Type B pancreatic cell (in vitro differentiated cells): ENCODE data around the gene BTBD9. TPM values are rescaled to one million over a fixed set of nuclear protein-coding genes. Genes with fewer than 3 reads are reported as not detected.

Source experiments
- DNase-seq: peaks from one replicate; pipeline ENCODE4 v3.0.0; 2021; ENCODE audit warnings: mixed read lengths; ENCODE audit not compliant: unreplicated experiment; ENCODE audit errors: extremely low spot score
- H3K27ac Mint-ChIP-seq: 2 replicates; pipeline ENCODE4 v1.8.0; 2021; ENCODE audit warnings: mild to moderate bottlenecking, mixed read lengths
- H3K27me3 Mint-ChIP-seq: 2 replicates; pipeline ENCODE4 v1.8.0; 2021; ENCODE audit warnings: mixed read lengths
- H3K36me3 Mint-ChIP-seq: 2 replicates; pipeline ENCODE4 v1.8.0; 2021; ENCODE audit warnings: mixed read lengths
- H3K4me1 Mint-ChIP-seq: one replicate; pipeline ENCODE4 v1.8.0; 2021; ENCODE audit warnings: mixed read lengths; ENCODE audit not compliant: unreplicated experiment
- H3K4me3 Mint-ChIP-seq: 2 replicates; pipeline ENCODE4 v1.8.0; 2021; ENCODE audit warnings: mild to moderate bottlenecking, mixed read lengths
- H3K9me3 Mint-ChIP-seq: 2 replicates; pipeline ENCODE4 v1.8.0; 2021; ENCODE audit warnings: mixed read lengths
- total RNA-seq: library from RNA; stranded (reverse); gene quantifications from 2 replicates; pipeline ENCODE4 v1.2.1, GENCODE V29; 2021; ENCODE audit warnings: low replicate concordance
- TF ChIP-seq, protein P1 (sequence below): fragments of 200-600 bp; sonication (generic); conservative IDR thresholded peaks from 2 replicates; pipeline ENCODE4 v1.5.0; 2021; ENCODE audit warnings: antibody characterized with exemption, mild to moderate bottlenecking

BTBD9 gene
- total RNA-seq, 1 donor from 2014 or later, result 14.9 TPM

DNA sequence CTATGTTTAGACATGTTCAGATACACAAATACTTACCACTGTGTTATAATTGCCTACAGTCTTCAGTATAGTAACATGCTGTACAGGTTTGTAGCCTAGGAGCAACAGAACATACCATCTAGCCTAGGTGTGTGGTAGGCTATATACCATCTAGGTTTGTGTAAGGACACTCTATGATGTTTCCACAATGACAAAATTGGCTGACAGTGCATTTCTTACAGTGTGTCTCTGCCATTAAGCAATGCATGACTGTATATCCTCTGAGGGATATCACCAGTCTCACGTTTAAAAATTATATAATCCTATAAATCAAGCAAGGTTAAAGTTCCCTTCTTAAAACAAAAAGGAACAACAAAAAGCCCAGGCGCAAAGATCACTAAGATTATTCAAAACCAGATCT is 352.2 kb downstream of the BTBD9 start:
- TF ChIP-seq, protein P1, sequence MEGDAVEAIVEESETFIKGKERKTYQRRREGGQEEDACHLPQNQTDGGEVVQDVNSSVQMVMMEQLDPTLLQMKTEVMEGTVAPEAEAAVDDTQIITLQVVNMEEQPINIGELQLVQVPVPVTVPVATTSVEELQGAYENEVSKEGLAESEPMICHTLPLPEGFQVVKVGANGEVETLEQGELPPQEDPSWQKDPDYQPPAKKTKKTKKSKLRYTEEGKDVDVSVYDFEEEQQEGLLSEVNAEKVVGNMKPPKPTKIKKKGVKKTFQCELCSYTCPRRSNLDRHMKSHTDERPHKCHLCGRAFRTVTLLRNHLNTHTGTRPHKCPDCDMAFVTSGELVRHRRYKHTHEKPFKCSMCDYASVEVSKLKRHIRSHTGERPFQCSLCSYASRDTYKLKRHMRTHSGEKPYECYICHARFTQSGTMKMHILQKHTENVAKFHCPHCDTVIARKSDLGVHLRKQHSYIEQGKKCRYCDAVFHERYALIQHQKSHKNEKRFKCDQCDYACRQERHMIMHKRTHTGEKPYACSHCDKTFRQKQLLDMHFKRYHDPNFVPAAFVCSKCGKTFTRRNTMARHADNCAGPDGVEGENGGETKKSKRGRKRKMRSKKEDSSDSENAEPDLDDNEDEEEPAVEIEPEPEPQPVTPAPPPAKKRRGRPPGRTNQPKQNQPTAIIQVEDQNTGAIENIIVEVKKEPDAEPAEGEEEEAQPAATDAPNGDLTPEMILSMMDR, result no peak
- Mint-ChIP-seq H3K4me1 (peaks cover 24% of the 10 kb centered on the region), H3K9me3 (peaks cover 5% of the 10 kb centered on the region)

DNA sequence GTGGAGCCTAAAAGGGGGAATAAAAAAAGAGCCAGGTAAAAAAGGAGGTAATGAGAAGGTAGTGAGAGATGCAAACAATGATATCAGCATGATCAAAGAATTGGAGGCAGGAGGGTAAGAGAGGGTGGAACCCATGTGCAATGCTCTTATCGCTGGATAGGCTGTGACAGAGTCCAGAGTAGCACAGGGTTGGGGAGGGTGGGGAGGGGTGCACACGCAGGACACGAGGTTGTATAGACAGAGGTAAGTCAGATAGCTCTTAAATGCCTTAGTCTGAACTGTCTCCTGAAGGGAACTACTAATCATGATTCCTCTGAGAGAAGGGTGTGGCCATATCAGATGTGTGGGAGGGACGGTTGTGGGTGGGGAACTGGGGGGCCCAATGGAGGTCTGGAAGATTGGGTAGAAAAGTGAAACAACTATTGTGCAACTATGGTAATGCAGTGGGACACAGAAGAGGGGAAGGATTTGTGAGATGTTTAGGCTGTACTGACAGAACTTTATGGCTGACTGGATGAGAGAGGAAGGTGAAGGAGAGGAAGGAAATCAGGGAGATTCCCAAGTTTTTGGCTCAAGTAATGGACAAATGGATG is 354.8 kb downstream of the BTBD9 start:
- no peak for DNase-seq

More for the DNA sequence above, 352.2 kb downstream of the BTBD9 start:
- Mint-ChIP-seq H3K27ac (no peak overlapping the region), H3K4me3 (no peak overlapping the region), H3K27me3 (peaks cover 7% of the 10 kb centered on the region), H3K36me3 (peaks cover 15% of the 10 kb centered on the region)
- no peak for DNase-seq

DNA sequence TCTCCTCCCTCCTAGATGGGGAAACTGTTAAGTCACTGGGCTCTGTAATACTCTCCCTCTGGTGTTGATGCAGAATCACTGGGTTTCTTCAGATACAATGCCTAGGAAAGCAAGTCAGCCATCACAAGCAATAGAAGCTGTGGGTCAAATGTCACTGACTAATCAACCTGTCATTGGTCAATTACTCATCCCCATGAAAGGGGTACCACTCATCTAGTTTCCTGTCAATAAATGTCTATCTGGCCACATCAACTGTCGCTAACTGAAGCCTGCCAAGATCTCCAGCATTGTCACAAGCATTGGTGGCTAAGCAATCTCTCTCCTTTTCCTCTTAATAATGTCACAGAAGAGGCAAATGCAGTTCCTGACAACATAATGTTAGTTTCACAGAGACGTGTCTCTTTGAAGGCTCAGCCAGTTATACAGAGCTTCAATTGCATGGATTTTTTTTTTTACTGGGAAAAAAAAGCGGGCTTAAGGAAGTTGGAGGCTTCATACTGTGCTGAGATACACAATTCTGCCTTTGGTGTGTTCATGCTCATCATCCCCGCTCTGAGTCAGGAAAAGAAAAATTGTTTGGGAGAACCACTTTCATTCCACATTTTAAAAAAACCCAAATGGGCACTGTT is 355.9 kb downstream of the BTBD9 start:
- no peak overlapping the region for H3K27ac Mint-ChIP-seq

More for the DNA sequence above, 354.8 kb downstream of the BTBD9 start:
- TF ChIP-seq, protein P1, result no peak
- no peak overlapping the region for H3K4me3 Mint-ChIP-seq
- H3K4me1 Mint-ChIP-seq, result peaks cover 30% of the 10 kb centered on the region
- no peak overlapping the region for H3K27ac Mint-ChIP-seq
- peaks cover 5% of the 10 kb centered on the region for H3K9me3 Mint-ChIP-seq
- H3K36me3 Mint-ChIP-seq, result peaks cover 14% of the 10 kb centered on the region
- peaks cover 19% of the 10 kb centered on the region for H3K27me3 Mint-ChIP-seq

DNA sequence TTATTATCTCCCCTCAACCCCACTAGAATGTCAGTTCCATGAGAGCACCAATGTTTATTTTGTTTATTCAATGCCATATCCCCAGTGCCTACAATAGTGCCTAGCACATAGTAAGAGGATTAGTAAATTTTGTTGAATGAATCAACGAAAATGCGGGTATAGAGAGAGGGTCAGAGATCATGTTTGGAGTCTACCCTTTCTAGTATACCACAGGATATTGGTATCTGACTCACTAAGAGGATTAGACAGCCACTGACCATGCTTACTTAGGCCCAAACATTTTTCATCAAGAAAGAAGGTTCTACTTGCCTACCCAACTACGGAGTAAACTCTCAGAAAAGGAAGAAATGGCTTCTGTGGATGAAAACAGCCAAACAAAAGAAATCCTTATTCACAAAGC is 356.8 kb downstream of the BTBD9 start:
- Mint-ChIP-seq H3K9me3 (peaks cover 5% of the 10 kb centered on the region), H3K4me1 (peaks cover 45% of the 10 kb centered on the region), H3K27me3 (peaks cover 19% of the 10 kb centered on the region), H3K27ac (no peak overlapping the region), H3K36me3 (peaks cover 10% of the 10 kb centered on the region), H3K4me3 (no peak overlapping the region)
- DNase-seq, result no peak
- TF ChIP-seq, protein P1, result no peak

More for the DNA sequence above, 355.9 kb downstream of the BTBD9 start:
- peaks cover 19% of the 10 kb centered on the region for H3K27me3 Mint-ChIP-seq
- peaks cover 5% of the 10 kb centered on the region for H3K9me3 Mint-ChIP-seq
- peaks cover 41% of the 10 kb centered on the region for H3K4me1 Mint-ChIP-seq
- no peak for DNase-seq
- H3K4me3 Mint-ChIP-seq, result no peak overlapping the region
- peaks cover 14% of the 10 kb centered on the region for H3K36me3 Mint-ChIP-seq
- TF ChIP-seq, protein P1, result no peak

DNA sequence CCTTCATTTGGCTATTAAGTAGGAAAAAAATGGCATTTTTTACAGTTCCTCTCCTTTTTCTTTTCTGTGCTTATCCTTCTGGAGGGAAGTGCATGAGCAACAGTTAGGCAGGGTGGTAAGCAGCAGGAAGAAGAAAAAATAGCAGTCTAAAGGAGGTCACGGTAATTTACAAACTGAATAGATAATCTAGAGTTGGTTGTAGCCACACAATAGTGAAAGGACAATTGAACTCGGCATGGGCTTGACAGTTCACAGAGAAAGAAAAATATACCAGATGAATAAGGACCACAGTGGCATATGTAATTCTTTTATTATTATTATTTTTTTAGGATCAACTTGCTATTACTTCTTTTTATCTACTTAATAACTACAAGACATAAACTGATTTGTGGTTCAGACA is 358.6 kb downstream of the BTBD9 start:
- H3K9me3 Mint-ChIP-seq, result peaks cover 5% of the 10 kb centered on the region
- no peak overlapping the region for H3K4me3 Mint-ChIP-seq
- peaks cover 9% of the 10 kb centered on the region for H3K36me3 Mint-ChIP-seq
- peaks cover 19% of the 10 kb centered on the region for H3K27me3 Mint-ChIP-seq
- peaks cover 45% of the 10 kb centered on the region for H3K4me1 Mint-ChIP-seq
- no peak for DNase-seq
- TF ChIP-seq, protein P1, result no peak
- H3K27ac Mint-ChIP-seq, result no peak overlapping the region
